Activated CD8-positive, alpha-beta memory T cell treated with anti-CD3 and anti-CD28 coated beads, Interleukin-2, amount 50 U/mL, for 1 hour (primary cell): ENCODE results near the gene UBL7.
"Not testable (repeated sequence)": the region's sequence is repeated elsewhere in the genome, so short reads cannot be mapped to it uniquely, and the experiment has no call there.

Experiments used
- DNase-seq: peaks from one replicate; pipeline ENCODE4 v3.0.0-alpha.2; 2020; ENCODE audit errors: extremely low read depth

Gene UBL7, protein sequence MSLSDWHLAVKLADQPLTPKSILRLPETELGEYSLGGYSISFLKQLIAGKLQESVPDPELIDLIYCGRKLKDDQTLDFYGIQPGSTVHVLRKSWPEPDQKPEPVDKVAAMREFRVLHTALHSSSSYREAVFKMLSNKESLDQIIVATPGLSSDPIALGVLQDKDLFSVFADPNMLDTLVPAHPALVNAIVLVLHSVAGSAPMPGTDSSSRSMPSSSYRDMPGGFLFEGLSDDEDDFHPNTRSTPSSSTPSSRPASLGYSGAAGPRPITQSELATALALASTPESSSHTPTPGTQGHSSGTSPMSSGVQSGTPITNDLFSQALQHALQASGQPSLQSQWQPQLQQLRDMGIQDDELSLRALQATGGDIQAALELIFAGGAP

DNA sequence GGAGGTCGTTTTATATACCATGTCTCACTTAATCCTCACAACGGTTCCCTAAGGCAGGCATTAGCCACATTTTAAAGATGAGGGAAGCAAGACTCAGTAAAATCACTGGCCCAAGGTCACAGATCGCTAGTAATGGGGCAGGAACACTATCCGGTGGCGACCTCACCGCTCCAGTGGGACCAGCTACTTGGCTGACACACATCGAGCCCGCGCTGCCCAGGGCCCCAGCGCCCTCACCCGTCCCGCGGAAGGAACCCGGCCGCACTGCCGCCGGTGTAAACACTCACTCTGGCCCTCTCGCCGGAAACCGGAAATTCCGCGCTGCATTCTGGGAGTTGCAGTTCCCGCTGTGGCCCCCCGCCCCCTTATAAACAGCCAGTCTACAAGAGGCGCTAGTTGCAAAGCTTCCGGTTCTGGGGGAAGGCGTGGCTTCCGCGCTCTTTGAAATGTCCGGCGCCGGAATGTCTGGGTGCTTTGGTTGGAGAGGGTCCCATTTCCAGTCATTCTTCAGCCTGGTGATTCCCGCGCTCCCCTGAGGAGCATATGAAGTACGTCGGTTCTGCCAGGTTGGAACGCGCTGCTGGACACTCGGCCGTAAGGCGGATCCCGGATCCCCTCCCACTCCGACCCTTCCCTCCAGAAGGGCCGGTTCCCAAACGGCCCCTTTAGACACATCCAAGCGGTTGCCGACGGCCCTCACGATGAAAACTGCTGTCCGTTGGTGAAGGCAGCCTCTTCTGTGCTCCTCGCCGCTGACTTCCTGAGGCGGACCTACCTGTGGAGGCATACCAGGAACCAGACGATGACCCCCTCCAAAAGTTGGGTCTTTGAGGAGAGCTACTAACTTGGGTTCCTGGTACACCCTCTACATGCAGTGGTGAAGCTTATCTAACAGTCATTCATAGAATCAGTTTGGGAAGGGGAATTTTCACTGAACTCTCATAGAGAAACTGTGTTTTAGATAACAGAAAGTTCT is at the start of gene UBL7:
Gene UBL7, minus strand, starts transcription at position 290 of the 976 bp plus-strand sequence. CDS start 2,293 bp downstream, outside the sequence.
- peak; percentile 91 for DNase-seq

DNA sequence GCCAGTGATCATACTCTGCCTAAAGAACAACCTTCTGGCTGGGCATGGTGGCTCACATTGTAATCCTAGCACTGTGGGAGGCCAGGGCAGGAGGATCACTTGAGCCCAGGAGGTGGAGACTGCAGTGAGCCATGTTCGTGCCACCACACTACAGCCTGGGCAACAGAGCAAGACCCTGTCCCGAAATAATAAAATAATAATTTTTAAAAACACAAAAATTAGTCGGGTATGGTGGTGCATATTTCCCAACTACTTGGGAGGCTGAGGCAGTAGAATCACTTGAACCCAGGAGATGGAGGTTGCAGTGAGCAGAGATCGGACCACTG is 45.5 kb upstream of the UBL7 start:
- no peak for DNase-seq

DNA sequence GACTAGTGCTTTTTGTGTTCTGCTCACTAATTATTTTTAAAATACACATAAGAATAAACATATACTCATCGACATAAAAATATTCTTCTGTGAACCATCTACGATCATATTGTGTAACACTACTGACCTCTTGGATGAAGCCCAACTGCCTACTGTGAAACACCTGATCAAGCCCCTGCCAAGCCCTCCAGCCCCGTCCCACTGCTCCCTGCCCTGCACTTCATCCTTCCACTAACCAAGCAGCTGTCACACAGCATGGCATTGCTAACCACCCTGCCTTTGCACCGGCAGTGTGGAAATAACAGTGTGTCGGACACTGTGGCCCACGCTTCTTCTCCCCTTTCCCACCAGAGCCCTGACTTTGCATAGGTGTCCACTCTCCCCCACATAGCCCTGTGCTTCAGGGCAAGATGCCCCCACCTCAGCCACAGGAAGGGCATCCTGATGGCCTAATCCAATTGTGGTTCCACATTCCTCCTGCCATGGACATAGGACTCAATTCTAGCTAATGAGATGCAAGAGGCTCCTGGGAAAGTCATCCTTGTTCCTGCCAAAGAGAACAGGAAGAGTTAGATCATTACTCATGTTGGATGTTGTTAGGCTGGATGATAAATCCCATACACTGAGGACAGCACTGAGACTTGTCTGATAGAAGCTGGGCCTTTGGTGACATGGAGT is 45.0 kb upstream of the UBL7 start:
- DNase-seq = no peak

DNA sequence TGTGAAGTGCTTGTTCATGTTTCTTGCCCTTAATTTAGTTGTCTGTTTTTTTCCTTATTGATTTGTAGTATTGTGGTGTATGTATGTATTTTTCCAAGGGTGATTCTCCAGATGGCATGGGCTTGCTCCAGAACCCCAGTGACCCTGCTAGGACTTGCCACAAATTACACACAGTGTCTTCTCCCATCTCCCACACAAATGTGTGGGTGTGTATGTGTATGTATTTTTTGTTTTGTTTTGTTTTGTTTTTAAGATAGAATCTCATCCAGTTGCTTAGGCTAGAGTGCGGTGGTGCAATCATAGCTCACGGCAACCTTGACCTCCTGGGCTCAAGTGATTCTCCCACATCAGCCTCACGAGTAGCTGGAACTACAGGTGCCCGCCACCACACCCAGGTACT is 43.9 kb upstream of the UBL7 start:
- DNase-seq = no peak

DNA sequence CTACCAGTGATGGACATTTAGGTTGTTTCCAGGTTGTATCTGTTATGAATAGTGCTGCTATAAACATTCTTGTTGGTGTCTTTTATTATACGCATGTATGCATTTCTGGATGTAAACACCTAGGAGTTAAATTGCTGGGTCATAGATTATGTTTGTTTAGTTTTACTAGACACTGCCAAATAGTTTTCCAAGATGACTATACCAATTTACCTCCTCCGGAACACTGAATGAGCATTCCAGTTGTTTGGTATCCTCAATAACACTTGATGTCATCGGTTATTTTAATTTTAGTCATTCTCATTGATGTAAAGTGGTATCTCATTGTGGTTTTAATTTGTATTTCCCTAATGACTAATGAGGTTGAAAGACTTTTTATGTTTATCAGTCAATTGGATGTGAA is 43.5 kb upstream of the UBL7 start:
- DNase-seq = no peak

DNA sequence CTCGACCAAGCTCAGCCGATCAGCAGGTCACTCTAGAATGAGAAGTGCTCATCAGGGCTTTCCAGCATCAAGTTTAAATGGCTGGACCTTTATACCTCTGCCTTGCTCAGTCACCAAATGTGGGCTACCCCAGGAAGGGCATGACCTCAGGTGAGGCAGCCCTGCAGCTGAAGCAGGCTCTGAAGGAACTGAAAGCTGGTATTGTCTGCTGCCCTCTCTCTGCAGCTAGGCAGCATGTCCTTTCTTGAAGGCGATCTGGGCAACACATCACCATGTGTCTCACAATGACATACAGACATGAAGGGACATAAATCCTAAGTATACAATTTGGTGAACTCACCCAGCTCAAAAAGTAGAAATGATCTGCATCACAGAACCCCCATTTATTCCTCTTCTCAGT is 41.3 kb upstream of the UBL7 start:
- DNase-seq = no peak

DNA sequence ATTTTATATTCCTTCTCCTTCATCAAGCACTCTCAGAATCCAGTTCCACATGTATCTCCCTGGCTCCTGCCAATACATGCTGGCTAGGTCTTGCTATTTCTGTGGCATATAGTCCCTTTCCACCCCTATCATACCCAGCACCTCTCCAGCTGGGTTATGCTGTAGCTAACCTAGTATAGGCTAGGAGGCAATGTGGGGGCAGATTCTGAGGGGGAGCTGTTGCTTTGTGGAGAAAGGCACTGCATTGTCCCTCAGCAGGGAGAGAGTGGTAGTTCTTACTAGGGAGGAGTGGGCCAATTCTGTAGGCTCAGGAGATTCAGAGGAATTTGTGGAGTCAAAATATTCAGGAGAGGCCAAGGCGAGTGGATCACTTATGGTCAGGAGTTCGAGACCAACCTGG is 39.4 kb upstream of the UBL7 start:
- no peak for DNase-seq

DNA sequence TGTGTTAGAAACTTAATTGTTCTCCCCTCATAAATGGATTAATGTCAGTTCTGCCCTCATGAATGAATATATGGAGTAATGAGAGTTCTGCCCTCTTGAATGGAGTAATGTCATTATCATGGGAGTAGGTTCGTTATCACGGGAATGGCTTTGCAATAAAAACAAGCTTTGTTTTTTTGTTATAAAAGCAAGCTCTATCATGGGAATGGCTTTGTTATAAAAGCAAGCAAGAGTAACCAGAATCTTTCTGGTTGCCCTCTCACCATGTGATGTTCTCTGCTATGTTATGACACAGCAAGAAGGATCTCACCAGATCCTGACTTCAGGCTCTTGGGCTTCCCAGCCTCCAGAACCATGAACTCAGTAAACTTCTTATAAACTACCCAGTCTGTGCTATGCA is 38.4 kb upstream of the UBL7 start:
- DNase-seq = no peak

DNA sequence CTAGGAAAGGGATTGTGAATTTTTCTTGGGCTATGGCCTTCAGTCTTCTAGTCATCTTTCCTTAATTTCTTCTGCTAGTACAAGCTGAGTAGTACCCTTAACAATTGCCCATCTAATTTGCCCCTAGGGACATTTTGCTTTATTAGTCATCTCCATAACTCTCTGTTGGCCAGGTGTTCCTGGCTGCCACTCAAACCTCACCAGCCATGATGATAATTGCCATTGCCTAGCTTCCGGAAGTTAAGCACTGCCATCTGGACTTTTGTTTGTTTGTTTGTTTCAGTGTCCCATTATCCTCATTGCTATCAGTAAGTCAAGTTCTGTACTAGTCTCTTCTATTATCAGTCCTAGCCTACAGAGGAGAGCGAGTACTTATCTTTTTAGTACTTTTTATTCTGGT is 36.6 kb upstream of the UBL7 start:
- no peak for DNase-seq

DNA sequence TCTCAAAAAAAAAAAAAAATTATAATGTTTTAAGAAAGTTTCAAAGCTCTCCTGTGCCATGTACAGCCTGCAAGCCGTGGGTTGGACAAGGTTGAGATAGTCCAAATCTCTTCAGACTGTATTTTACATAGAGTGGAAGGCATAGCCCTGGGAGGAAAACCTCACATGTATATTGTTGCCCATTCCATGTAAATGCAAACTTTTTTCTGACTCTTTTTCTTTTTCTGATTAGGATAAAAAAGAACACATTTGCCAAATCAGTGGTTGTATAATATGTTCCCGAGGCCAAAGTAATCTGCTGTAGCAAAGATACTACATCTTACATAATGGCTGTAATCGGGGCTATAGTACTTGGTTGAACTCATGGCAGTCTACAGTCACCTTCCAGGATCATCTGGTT is 35.7 kb upstream of the UBL7 start:
- no peak for DNase-seq

DNA sequence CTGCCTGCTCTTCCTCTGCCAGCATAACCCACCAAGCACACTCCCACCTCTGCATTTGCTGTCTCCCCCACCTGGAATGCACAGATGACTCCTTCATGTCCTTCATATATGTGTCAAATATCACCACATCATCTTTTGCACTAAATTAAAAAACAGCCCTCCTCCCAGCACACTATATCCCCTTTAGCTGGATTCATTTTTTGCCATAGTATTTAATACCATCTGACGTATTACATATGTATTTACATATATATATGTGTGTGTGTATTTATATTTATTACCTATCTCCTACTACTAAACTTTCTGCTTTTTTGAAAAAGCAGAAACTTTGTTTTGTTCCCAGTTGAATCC is 29.4 kb upstream of the UBL7 start:
- no peak for DNase-seq

DNA sequence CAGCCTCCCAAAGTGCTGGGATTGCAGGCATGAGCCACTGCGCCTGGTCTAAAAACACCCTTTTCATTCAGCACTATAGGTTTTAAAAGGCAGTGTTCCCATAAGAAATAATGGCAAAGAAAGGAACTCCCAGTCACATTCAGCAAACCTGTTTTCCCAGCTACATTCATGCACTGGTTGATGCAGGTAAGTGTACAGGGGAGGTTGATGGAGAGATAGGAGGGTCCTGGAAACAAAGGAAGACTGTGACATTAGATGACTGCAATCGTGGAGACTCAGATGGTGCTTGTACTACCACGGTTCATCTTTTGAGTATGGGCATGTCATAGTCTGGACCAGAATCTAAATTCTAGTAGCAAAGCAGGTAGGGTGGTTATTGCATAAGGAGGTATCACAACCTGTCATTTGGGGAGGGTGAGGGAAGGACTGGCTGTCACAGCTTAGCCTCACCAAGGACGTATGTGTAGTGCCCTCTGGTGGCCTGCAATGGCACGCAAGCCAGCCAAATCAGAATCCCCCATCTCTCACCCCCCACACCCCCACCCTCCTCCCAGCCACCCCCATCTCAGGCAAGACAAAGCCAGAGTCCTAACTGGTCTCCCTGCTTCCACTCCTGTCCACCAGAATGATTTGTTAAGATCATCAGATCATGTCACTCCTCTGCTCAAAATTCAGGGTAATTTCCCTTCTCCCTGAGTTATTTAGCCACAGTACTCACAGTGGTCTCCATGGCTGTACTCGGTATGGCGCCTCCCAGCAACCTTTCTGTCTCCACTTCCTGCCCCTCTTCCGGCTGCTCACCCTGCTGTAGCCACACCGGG is 28.8 kb upstream of the UBL7 start:
- DNase-seq = peak; percentile 54

DNA sequence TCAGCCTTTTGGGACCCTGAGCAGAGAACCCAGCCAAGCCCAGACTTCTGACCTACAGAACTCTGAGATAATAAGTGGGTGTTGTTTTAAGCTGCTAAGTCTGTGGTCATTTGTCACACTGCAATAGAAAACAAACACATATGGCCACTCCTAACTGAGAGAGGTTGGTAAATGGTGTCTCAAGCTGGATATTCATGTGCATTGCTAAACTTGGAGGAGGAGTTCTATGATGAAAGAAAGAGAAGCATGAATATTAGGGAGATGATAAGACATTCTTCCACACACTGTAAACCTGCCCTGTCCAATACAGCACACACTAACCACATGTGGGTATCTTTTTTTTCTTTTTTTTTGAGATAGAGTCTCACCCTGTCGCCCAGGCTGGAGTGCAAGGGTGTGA is 27.8 kb upstream of the UBL7 start:
- DNase-seq = no peak

DNA sequence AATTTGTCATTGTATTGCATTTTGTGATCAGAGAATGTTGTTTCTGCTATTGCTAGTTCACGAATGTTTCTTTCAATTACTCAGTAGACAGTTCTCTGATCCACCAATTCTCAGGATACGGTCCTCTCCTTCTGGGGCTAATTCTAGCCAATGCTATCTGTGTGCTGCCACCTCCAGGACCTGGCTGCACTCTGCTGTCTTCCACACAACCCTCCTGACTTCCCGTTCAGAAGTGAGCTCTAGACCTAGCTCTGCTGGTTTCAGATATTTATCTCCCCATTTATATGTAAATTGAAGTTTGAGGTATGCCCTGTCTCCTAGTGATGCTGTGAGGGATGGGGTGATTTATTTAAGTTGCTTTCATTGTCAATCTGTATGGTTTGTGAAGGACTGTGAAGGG is 21.7 kb upstream of the UBL7 start:
- no peak for DNase-seq

DNA sequence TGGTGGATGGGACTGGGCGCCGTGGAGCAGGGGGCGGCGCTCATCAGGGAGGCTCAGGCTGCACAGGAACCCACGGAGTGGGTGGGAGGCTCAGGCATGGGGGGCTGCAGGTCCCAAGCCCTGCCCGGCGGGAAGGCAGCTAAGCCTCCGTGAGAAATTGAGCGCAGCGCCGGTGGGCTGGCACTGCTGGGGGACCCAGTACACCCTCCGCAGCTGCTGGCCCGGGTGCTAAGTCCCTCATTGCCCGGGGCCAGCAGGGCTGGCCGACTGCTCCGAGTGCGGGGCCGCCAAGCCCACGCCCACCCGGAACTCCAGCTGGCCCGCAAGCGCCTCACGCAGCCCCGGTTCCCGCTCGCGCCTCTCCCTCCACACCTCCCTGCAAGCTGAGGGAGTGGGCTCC is 19.4 kb upstream of the UBL7 start:
- DNase-seq = not testable (repeated sequence)

DNA sequence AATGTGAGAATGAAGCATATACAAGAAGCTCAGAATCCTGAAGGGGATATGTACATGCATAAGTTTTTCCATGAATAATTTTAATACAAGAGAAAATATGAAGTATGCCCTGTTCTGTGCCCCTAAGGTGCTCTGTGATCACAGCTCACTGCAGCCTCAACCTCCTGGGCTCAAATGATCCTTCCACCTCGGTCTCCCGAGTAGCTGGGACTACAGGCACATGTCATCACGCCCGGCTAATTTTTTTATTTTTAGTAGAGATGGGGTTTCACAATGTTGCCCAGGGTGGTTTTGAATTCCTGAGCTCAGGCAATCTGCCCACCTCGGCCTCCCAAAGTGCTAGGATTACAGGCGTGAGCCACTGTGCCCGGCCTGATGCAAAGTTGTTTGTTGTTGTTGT is 10.7 kb upstream of the UBL7 start:
- DNase-seq = not testable (repeated sequence)

DNA sequence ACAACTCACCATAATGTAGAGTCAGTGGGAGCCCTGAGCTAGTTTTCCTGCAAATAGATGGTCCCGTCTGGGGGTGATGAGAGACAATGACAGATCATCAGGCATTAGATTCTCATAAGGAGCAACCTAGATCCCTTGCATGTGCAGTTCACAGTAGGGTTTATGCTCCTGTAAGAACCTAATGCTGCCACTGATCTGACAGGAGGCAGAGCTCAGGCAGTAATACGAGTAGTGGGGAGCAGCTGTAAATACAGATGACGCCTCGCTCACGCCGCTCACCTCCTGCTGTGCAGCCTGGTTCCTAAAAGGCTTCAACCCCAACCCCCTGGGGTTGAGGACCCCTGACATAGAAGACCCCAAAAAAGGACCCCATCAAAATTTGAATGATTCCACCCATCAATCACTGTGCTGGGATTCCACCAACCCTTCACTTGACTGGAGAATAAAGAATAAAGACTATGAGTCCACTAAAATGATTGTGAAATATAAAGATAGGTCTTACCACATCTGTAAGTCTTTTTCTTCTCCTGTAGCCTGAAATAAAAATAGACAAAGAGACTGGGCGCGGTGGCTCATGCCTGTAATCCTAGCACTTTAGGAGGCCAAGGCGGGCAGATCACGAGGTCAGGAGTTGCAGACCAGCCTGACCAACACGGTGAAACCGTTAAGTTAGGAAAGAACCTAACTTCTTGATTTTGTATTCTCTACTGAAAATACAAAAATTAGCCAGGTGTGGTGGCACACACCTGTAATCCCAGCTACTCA is 9.9 kb upstream of the UBL7 start:
- DNase-seq = no peak

DNA sequence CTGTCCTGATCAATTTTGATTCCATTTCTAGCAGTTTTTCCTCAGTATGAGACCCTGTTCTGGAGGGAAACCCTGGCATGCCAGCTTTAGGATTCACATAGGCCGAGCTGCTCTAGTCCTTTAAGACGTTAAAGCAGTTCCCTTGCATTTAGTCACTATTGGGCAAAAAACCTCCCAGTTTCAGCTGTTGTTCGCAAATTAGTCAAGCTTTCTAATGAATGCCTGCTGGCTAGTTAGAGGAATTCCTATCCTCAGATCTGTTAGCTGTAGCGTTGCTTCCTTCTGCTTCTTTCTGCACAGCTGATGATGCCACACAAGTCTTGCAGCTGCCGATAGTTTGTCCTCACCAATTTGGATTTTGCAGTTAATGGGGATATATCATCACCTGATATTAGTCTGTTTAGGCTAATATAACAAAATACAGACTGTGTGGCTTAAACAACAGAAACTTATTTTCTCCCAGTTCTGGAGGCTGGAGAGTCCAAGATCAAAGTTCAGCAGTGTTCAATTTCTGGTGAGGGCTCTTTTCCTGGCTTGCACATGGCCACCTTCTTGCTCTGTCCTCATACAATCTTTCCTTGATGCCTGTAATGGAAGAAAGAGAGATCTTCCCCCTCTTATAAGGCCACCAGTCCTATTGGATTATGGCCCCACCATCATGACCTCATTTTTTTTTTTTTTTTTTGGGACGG is 7.5 kb upstream of the UBL7 start:
- DNase-seq = no peak

DNA sequence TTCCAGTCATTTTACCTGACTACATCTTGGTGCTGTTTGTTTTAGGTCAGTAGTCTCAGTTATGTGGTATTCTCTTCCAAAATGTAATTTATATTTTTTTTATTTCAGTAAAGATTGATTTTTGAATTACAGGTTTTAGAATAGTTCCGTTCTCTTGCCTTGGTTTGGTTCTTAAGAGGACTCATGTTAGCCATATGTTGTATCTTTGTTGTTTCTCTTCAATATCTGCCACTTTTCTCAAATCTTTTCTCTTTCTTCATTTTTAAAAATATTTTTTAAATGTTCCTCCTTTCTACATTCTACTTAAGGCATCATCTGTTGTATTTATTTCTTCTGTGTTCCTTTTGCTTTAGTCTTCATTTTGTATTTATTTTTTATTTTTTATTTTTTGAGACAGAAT is 5.6 kb upstream of the UBL7 start:
- no peak for DNase-seq

DNA sequence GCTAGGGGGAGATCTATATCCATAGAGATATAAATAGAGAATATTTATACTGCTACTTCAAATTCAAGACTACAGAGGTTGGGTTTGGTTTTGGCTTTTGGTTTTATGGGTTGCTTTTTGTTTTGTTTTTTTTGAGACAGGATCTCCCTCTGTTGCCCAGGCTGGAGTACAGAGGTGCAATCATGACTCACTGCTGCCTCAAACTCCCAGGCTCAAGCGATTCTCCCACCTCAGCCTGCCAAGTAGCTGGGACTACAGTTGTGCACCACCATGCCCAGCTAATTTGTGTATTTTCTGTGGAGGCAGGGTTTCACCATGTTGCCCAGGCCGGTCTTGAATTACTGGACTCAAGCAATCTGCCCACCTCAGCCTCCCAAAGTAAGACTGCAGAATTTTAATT is 3.9 kb upstream of the UBL7 start:
- DNase-seq = no peak
